Bone marrow (tissue), 2 donors: ENCODE data around the gene IRAK1.

Source experiments
- DNase-seq, 2 donors: peaks; one replicate each; lab custom pipeline; 2025; lab: John Stamatoyannopoulos, UW

The IRAK1 gene

GRCh38 chrX:154019633-154020528 lies at the start of gene IRAK1:
Gene IRAK1, minus strand, starts transcription at chrX:154019902. Its CDS starts 90 bp downstream, at chrX:154019812.
- peak in 1 of 2 donors; percentile 54 for DNase-seq

DNA sequence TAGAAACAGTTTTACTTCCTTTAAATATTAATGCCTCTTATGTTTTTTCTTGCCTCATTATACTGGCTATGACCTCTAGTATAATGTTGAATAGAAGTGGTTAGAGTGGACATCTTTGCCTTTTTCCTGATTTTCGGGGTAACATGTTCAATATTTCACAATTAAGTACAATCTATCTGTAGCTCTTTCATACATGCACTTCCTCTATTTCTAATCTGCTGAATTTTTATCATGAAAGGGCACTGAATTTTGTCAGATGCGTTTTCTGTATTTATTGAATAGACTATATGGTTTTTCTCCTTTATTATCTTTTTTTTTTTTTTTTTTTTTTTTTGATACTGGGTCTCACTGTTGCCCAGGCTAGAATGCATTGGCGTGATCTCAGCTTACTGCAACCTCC lies 48.9 kb upstream of the IRAK1 start:
- DNase-seq = no peak

GRCh38 chrX:154064637-154065435 lies 45.1 kb upstream of the IRAK1 start:
- DNase-seq = no peak

DNA sequence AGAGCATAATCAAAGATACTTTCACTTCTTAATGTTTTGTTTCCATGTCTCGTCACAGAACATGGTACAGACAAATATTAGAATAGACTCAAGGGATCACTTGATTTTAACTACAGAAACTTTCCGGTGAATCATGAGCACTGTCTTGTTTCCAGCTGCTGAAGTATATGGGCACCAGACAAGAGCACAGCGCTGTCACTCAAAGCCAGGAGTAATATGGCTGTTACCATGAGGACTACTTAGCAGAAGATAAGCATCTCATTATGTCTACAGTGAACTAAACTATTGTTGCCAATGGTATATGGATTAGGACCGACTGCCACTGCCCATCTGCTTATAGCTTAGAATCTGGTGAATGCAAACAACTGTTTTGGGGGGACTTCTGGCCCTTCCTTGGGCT lies 43.5 kb upstream of the IRAK1 start:
- DNase-seq = no peak

GRCh38 chrX:154061801-154062200 lies 42.1 kb upstream of the IRAK1 start:
- no peak for DNase-seq

DNA sequence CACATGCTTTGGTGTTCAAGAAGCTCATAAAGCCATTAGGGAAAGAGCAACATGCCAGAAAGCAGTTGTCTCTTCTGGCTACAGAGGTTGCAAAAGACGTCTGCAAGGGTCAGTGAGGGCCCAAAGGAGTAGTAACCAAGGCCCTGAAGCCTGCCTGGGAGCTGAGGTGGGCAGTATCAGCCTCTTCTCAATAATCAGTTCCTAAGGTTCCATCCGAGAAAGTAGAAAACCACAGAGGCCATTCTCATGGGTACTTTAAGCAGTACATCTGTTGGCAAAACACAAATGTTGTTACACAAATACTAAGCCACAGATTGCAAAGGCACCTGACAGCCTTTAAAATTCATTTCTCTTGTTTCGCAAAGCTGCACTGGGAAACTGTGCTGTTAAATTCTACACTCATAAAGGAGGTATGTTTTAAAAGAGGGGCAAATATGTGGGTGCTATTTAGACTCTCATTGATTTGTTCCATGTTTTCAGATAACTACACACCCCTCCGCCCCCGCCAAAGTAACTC lies 40.1 kb upstream of the IRAK1 start:
- no peak for DNase-seq

DNA sequence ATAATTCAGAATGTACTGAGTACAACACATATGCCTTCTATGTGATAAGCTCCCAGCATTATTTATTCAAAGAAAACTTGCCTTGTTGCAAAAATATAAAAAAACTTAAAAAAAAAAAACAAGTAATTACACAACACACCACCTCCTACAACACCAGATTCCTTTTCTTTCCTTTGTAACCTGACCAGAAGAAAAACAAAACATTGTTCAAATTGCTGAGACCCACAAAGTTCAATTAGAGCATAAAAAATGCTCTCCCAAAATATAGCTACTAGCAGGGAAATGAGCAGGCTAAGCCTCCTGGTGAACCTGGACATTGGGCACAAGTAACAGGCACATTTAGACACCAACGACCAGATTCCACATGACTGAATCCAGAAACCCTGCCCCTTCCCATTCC lies 39.5 kb upstream of the IRAK1 start:
- DNase-seq = no peak

GRCh38 chrX:154058214-154058997 lies 38.7 kb upstream of the IRAK1 start:
- no peak for DNase-seq

DNA sequence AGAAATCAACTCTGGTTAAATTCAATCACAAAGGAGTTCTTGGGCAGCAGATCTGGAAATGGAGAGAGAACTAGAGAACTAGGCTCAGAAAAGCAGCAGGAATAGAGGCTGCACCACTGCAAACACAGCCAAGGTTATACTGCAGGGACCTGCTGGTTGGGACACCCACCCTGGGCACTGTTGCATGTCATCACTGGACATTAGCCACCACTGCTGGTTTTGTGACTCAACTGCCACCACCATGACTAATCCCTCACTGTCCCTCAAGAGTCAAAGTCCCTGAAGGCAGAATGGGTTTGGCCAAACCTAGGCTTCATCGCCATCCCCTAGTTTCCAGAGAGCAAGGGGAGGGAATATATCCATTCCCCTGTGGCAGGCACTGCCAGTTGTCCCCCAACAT lies 38.1 kb upstream of the IRAK1 start:
- no peak for DNase-seq

DNA sequence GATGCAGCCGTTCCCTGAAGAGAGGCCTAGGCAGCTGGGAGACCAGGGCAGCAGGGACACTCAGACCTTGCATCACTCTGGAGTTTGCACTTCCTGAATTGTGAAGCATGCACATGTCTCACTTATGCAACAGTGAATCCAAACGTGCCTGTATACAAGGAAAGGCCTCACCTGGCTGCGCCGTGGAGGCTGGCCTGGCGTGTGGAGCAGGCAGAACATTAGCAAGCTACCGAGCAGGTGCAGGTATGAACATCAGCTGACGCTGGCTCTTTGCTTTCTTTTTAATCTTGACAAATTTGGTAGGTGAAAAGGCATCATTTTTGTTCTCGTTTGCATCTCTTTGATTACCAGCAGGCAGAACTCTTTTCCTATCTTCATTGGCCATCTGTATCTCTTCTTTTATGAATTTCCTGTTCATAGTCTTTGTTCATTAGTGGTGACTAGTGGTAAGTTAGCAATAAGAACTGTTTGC lies 37.1 kb upstream of the IRAK1 start:
- no peak for DNase-seq

- DNase-seq = peak; percentile 1 to 22
Measured at GRCh38 chrX:154051201-154051810, 31.6 kb upstream of the IRAK1 start.

GRCh38 chrX:154050113-154050495 lies 30.4 kb upstream of the IRAK1 start:
- no peak for DNase-seq

DNA sequence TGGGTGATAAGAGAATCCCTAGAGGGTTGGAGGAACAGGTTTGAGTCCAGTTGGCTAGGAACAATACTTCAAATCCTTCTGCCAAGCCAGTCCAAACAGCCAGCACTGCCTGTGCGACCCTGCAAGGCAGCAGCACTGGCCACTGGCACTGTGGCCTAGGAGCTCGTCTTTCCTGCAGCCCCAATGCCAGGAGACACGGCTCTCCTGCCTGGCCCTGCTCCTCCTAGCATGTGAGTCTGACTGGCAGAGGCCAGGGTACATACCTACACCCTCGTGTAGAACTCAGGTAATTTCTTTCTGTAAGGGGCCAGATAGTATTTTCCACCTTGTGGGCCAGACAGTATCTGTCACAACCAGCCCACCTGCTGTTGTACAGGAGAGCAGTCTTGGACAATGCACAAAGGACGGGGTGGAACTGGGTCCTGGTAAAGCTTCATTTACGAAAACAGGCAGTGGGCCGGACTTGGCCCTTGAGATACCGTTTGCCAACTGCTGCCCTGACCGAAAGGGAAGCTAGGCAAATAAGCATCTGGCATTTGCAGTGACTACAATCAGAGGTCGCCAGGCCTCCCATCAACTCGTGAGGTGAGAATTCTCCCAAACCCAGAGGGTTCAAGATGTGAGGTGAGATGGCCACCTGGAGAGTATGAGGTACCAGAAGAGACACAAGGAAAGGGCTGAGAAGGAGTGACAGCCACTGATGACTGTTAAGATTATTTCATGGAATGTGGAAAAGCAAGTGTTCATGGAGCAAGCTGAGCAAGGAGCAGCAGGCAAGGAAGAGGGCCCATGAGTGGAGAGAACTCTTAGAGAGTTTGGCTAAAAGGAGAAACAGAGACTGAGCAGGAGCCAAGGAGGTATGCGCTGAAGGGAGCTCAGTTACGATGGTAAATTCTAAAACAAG lies 29.8 kb upstream of the IRAK1 start:
- DNase-seq = no peak

DNA sequence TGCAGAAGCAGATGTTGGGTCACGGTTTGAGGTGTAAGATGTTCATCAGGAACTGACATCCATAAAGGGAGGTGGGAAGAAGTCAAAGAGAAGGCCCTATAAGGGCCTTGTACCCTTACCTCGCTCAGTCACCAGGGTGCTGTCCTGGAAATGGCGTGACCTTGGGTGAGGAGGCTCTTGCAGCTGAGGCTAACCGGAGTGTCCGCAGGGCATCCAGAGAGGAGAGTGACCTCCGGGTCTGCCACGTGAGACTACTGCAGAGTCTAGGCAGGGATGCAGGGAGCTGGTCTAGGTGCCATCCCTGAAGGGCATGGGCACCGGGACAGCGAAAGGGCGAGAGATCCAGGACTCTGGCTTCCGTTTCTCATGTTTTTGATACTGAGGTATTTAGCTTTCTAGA lies 28.7 kb upstream of the IRAK1 start:
- DNase-seq = no peak

GRCh38 chrX:154046940-154047610 lies 27.4 kb upstream of the IRAK1 start:
- no peak for DNase-seq

GRCh38 chrX:154046031-154046781 lies 26.5 kb upstream of the IRAK1 start:
- no peak for DNase-seq

DNA sequence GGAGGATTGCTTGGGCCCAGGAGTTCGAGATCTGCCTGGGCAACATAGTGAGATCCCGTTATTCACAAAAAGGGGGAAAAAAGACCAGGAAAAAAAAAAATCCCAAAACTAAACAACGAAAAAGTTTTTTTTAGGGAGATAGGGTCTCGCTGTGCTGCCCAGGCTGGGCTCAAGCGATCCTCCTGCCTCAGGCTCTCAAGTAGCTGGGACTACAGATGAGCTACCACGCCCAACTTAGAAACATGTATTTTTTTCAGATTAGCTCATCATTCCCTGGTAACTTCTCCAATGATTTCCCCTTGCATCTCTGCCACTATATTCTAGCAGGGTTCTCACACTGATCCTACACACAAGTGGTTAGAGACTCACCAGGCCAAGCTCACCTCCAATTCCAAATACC lies 24.4 kb upstream of the IRAK1 start:
- DNase-seq = no peak

DNA sequence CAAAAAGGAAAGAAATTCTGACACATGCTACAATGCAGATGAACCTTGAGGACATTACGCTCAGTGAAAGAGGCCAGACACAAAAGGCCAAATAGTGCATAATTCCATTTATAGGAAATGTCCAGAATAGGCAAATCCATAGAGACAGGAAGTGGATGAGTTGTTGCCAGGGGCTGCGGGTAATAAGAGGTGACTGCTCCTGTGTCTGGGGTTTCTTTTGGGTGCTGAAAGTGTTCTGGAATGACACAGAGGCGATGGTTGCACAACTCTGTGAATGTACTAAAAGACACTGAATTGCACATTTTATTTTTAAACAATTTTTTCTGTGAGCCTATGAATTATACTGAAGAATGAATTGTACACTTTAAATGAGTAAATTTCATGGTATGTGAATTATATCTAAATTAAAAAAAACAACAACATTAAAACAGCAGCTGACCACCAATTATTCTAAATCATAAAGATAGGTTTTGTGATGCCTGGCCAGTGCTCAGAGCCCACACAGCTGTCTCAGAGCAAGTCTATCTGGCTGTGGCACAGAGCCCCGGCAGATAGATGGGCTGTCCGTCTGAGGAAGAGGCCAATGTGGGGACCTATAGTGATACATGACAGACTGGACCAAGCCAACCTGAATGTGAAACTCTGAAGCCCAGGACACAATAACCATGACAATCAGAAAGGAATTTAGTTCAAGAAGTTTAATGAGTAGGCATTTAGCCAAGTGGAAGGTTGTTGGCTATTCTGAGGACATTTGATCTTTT lies 23.5 kb upstream of the IRAK1 start:
- DNase-seq = no peak
